ENCODE results near the gene IL1A. TPM values are rescaled to one million over a fixed set of nuclear protein-coding genes. Genes with fewer than 3 reads are reported as not detected.

The IL1A gene
- total RNA-seq, 1 experiment from 2014 or later, result 0.10 TPM

GRCh38 chr2:112821682-112822081 lies 37.4 kb upstream of the IL1A start:
- no peak overlapping the region for H3K4me3 ChIP-seq (replicated peaks in 1 of 2; ENCODE audit: low read depth in 1 of 2, low read length in 2 of 2)
- DNase-seq (ENCODE audit: low read depth, low spot score) (no peak), ATAC-seq (no peak)
- H3K4me1 ChIP-seq (ENCODE audit: control insufficient read depth in 1 of 2, insufficient read depth in 2 of 2, low read length in 2 of 2), result peaks cover 7 to 9% of the 10 kb centered on the region in 2 experiments; a peak in 3 of 4 replicates
- CTCF ChIA-PET, result no interaction called here
- intact Hi-C loops (cut with micrococcal nuclease), result loop anchor here (1.0 kb wide), 1 partner anchor 30 kb away; no protein-coding TSS in a partner anchor
- H3K4me2 ChIP-seq (ENCODE audit: low read length), result no peak overlapping the region
- H2AFZ ChIP-seq (ENCODE audit: low read depth, low read length, poor library complexity, severe bottlenecking), result no peak overlapping the region
- no peaks in the 10 kb centered on the region for H3K27me3 ChIP-seq (ENCODE audit: insufficient read depth, low read length)
- TF ChIP-seq SIN3A (IDR thresholded peaks at IDR 0.05; ENCODE audit: low read depth) (no peak), ATF3 (IDR thresholded peaks at IDR 0.05) (no peak), JUND (IDR thresholded peaks at IDR 0.05) (no peak), EZH2phosphoT487 (IDR thresholded peaks at IDR 0.05; ENCODE audit: borderline replicate concordance) (no peak), YY1 (IDR thresholded peaks at IDR 0.05; ENCODE audit: extremely low read depth, insufficient replicate concordance, low read depth, low read length) (no peak), POLR2AphosphoS5 (IDR thresholded peaks at IDR 0.05; ENCODE audit: low read depth, low read length) (no peak), SP1 (IDR thresholded peaks at IDR 0.05; ENCODE audit: low read depth) (no peak), RAD21 (IDR thresholded peaks at IDR 0.05; ENCODE audit: low read depth) (no peak), CEBPB (IDR thresholded peaks at IDR 0.05; ENCODE audit: low read depth) (no peak), SRF (IDR thresholded peaks at IDR 0.05; ENCODE audit: low read depth) (no peak), EZH2 (IDR thresholded peaks at IDR 0.05) (no peak), ZNF274 (IDR thresholded peaks at IDR 0.05; ENCODE audit: low read depth, low read length) (no peak)
- no peaks in the 10 kb centered on the region for H4K20me1 ChIP-seq (ENCODE audit: insufficient read depth)
- no peak overlapping the region for H3K9ac ChIP-seq (ENCODE audit: low read length)
- no peaks in the 10 kb centered on the region for H3K36me3 ChIP-seq (ENCODE audit: control insufficient read depth in 1 of 2, insufficient read depth in 2 of 2, low read length in 2 of 2)
- BruUV-seq (replicated peaks), result no TSS peak
- RAD21 ChIA-PET (ENCODE audit: low non-redundant PET in 1 of 2, low total read pairs in 2 of 2, uncharacterized antibody in 2 of 2, unreplicated experiment in 2 of 2), result no interaction called here
- no peaks in the 10 kb centered on the region for H3K79me2 ChIP-seq (ENCODE audit: insufficient read depth, low read length)
- H3K9me3 ChIP-seq (ENCODE audit: control insufficient read depth in 1 of 2, insufficient read depth in 1 of 2, low read depth in 1 of 2, low read length in 2 of 2), result no peaks in the 10 kb centered on the region
- no peaks in the 10 kb centered on the region for H3K9me2 ChIP-seq (ENCODE audit: insufficient read depth)
- no peak overlapping the region for H3K27ac ChIP-seq (ENCODE audit: low read depth, low read length)
- POLR2A ChIA-PET, result no interaction called here

- H3K4me3 ChIP-seq (replicated peaks in 1 of 2; ENCODE audit: low read depth in 1 of 2, low read length in 2 of 2), result no peak overlapping the region
- no peak overlapping the region for H2AFZ ChIP-seq (ENCODE audit: low read depth, low read length, poor library complexity, severe bottlenecking)
- H3K27me3 ChIP-seq (ENCODE audit: insufficient read depth, low read length), result no peaks in the 10 kb centered on the region
- H3K27ac ChIP-seq (ENCODE audit: low read depth, low read length), result no peak overlapping the region
- TF ChIP-seq CBX3 (IDR thresholded peaks at IDR 0.05; ENCODE audit: low read depth) (no peak), FOSL1 (IDR thresholded peaks at IDR 0.05; ENCODE audit: low read depth) (no peak), JUND (IDR thresholded peaks at IDR 0.05) (no peak), EZH2phosphoT487 (IDR thresholded peaks at IDR 0.05; ENCODE audit: borderline replicate concordance) (no peak), EGR1 (IDR thresholded peaks at IDR 0.05; ENCODE audit: low read depth) (no peak), SP1 (IDR thresholded peaks at IDR 0.05; ENCODE audit: low read depth) (no peak), CEBPB (IDR thresholded peaks at IDR 0.05; ENCODE audit: low read depth) (no peak), RAD21 (IDR thresholded peaks at IDR 0.05; ENCODE audit: low read depth) (no peak), TCF7L2 (IDR thresholded peaks at IDR 0.05; ENCODE audit: borderline replicate concordance, extremely low read depth, insufficient read depth, insufficient read length) (no peak), SIN3A (IDR thresholded peaks at IDR 0.05; ENCODE audit: low read depth) (no peak), ELF1 (IDR thresholded peaks at IDR 0.05; ENCODE audit: borderline replicate concordance, low read depth) (no peak), ZNF274 (IDR thresholded peaks at IDR 0.05; ENCODE audit: low read depth, low read length) (no peak)
- DNase-seq (ENCODE audit: low read depth, low spot score), result no peak
- no peaks in the 10 kb centered on the region for H3K9me3 ChIP-seq (ENCODE audit: control insufficient read depth in 1 of 2, insufficient read depth in 1 of 2, low read depth in 1 of 2, low read length in 2 of 2)
- H3K4me1 ChIP-seq (ENCODE audit: control insufficient read depth in 1 of 2, insufficient read depth in 2 of 2, low read length in 2 of 2), result peaks cover 7 to 9% of the 10 kb centered on the region in 2 experiments; a peak in 3 of 4 replicates
- BruUV-seq (replicated peaks), result no TSS peak
- no peak overlapping the region for H3K4me2 ChIP-seq (ENCODE audit: low read length)
- no peaks in the 10 kb centered on the region for H3K9me2 ChIP-seq (ENCODE audit: insufficient read depth)
- ChIA-PET CTCF (no interaction called here), RAD21 (ENCODE audit: low non-redundant PET in 1 of 2, low total read pairs in 2 of 2, uncharacterized antibody in 2 of 2, unreplicated experiment in 2 of 2) (no interaction called here), POLR2A (no interaction called here)
- intact Hi-C loops (cut with micrococcal nuclease), result loop anchor here (1.0 kb wide), 1 partner anchor 30 kb away; no protein-coding TSS in a partner anchor
- no peak for ATAC-seq
- no peak overlapping the region for H3K9ac ChIP-seq (ENCODE audit: low read length)
- H4K20me1 ChIP-seq (ENCODE audit: insufficient read depth), result no peaks in the 10 kb centered on the region
- no peaks in the 10 kb centered on the region for H3K79me2 ChIP-seq (ENCODE audit: insufficient read depth, low read length)
- H3K36me3 ChIP-seq (ENCODE audit: control insufficient read depth in 1 of 2, insufficient read depth in 2 of 2, low read length in 2 of 2), result no peaks in the 10 kb centered on the region
Measured at GRCh38 chr2:112821142-112821541, 36.8 kb upstream of the IL1A start.

Data from HCT116 (cell line).